ENCODE results near the gene DPF3.

DNA sequence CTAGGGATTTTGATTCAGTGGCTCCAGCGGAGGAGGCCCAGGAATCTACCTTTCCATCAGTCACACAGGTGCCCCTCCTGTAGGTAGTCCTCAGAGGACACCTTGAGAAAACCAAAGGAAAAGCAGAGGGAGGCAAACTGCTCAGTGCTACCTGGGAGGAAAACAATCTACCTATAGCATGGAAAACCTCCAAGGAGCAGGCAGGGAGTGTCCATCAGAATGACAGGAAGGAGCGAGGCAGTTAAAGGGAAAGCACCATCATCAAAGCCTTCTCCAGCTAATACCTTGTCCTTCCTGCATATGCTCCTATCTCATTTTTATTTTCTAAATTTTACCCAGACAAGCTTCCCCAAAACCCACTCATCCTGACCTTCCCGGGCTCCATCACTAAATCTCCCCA lies 25.4 kb downstream of the DPF3 start:
- TF ChIP-seq, protein P1, sequence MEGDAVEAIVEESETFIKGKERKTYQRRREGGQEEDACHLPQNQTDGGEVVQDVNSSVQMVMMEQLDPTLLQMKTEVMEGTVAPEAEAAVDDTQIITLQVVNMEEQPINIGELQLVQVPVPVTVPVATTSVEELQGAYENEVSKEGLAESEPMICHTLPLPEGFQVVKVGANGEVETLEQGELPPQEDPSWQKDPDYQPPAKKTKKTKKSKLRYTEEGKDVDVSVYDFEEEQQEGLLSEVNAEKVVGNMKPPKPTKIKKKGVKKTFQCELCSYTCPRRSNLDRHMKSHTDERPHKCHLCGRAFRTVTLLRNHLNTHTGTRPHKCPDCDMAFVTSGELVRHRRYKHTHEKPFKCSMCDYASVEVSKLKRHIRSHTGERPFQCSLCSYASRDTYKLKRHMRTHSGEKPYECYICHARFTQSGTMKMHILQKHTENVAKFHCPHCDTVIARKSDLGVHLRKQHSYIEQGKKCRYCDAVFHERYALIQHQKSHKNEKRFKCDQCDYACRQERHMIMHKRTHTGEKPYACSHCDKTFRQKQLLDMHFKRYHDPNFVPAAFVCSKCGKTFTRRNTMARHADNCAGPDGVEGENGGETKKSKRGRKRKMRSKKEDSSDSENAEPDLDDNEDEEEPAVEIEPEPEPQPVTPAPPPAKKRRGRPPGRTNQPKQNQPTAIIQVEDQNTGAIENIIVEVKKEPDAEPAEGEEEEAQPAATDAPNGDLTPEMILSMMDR (IDR thresholded peaks at IDR 0.05 in 4 of 5, conservative IDR thresholded peaks at IDR 0.05 in 1 of 5): no peak
- TF ChIP-seq POLR2A (IDR thresholded peaks at IDR 0.05): no peak

Data from gastrocnemius medialis (tissue), 4 donors.